Epithelial cell of proximal tubule (primary cell): ENCODE measurements around the gene TWSG1. TPM values are rescaled to one million over a fixed set of nuclear protein-coding genes. Genes with fewer than 3 reads are reported as not detected.

ENCODE experiments used
- DNase-seq: peaks from one replicate; pipeline ENCODE4 v3.0.0-alpha.2; 2011; ENCODE audit warnings: low read depth
- H3K4me3 ChIP-seq: 2 replicates; pipeline ENCODE4 v1.5.1; 2011; ENCODE audit warnings: low read depth, mild to moderate bottlenecking, low read length
- total RNA-seq: library from RNA; depleted of rRNA; stranded (reverse); fragments of >200 nt; gene quantifications from 2 replicates; pipeline ENCODE4 v1.2.3, GENCODE V29; 2015
- TF ChIP-seq, protein P1 (sequence below): conservative IDR thresholded peaks from 2 replicates; pipeline ENCODE4 v1.5.1; 2012; ENCODE audit warnings: low read depth, mild to moderate bottlenecking, low read length

The TWSG1 gene
- total RNA-seq, 1 donor from 2014 or later, result 40.5 TPM

DNA sequence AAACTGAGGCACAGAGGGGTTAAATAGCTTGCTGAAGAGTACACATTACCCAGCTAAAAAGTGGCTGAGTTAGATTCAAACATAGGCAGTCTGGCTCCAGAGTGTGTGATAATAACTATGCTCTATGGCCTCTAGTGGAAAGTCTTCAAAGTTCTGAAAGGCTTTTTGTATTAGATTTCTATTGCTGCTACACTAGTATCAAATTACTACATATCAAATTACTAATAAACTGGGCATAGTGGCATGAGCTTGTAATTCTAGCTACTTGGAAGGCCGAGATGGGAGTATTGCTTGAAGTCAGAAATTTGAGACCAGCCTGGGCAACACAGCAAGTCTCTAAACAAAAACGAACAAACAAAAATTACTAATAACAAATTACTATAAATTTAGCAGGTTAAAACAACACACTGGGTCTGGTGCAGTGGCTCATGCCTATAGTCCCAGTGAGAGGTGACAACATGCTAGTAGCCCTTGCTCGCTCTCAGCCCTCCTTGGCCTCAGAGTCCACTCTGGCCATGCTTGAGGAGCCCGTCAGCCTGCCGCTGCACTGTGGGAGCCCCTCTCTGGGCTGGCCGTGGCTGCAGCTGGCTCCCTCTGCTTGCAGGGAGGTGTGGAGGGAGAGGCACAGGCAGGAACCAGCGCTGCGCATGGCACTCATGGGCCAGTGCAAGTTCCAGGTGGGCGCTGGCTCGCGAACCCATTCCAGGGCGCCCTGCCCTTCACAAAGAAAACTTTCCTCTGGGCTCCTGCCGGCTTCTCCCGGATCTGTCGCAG, 38.2 kb upstream of the TWSG1 start:
- DNase-seq, result no peak
- no peak overlapping the region for H3K4me3 ChIP-seq
- TF ChIP-seq, protein P1, sequence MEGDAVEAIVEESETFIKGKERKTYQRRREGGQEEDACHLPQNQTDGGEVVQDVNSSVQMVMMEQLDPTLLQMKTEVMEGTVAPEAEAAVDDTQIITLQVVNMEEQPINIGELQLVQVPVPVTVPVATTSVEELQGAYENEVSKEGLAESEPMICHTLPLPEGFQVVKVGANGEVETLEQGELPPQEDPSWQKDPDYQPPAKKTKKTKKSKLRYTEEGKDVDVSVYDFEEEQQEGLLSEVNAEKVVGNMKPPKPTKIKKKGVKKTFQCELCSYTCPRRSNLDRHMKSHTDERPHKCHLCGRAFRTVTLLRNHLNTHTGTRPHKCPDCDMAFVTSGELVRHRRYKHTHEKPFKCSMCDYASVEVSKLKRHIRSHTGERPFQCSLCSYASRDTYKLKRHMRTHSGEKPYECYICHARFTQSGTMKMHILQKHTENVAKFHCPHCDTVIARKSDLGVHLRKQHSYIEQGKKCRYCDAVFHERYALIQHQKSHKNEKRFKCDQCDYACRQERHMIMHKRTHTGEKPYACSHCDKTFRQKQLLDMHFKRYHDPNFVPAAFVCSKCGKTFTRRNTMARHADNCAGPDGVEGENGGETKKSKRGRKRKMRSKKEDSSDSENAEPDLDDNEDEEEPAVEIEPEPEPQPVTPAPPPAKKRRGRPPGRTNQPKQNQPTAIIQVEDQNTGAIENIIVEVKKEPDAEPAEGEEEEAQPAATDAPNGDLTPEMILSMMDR, result no peak

DNA sequence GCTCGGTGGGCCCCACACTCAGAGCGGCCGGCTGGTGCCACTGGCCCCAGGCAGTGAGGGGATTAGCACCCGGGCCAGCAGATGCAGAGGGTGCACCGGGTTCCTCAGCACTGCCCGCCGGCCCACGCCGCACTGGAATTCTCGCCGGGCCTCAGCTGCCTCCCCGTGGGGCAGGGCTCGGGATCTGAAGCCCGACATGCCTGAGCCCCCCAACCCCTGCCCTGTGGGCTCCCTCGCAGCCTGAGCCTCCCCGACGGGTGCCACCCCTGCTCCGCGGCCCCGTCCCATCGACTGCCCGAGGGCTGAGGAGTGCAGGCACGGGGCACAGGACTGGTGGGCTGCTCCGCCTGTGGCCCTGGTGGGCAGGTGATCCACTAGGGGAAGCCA, 37.6 kb upstream of the TWSG1 start:
- TF ChIP-seq, protein P1, result no peak
- DNase-seq, result no peak
- no peak overlapping the region for H3K4me3 ChIP-seq

DNA sequence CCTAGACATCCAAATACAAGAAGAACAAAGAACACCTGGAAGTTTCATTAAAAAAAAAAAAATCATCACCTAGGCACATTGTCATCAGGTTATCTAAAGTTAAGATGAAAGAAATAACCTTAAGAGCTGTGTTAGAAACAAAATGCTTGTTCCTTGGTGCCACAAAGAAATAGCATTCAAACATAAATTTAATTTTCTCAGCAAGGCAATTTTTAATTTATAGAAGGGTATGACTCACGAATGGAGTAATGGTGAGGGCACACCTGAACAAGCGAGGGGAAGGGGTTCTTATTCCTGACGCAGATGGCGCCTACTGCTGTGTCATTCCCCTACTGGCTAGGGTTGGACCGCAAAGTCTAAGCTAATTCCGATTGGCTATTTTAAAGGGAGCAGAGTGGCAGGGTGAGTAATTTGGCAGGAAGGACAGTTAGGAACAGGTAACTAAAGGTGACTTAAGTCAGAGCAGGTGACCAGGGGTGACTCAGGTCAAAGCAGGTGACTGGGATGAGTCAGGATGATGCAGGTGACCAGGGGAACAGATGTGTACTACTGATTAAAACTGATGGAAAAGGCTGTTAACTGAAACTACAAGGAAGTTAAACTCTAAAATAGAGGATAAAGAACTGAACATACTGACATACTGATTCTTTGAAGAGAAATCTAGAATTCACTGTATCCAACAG, 30.0 kb upstream of the TWSG1 start:
- TF ChIP-seq, protein P1, result no peak
- H3K4me3 ChIP-seq, result no peak overlapping the region
- no peak for DNase-seq

DNA sequence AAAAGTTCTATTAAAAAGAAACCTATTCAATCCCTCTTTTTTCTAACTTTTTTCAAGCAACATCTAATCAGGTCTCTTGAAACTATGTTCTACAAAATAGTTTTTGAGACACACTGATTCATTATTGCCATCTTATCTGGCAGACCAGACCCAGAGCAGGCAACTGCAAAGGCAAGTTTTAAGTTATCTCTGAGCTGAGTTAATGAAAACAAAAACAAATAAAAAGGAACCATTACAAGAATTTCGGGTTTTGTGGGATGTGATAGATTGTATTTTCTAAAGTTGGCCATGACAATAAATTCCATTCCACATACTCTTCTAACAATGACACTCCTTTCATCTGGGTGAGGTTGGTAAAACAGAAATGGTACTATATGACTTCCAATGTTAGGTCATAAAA, 15.2 kb upstream of the TWSG1 start:
- no peak overlapping the region for H3K4me3 ChIP-seq
- TF ChIP-seq, protein P1, result no peak
- DNase-seq, result no peak

DNA sequence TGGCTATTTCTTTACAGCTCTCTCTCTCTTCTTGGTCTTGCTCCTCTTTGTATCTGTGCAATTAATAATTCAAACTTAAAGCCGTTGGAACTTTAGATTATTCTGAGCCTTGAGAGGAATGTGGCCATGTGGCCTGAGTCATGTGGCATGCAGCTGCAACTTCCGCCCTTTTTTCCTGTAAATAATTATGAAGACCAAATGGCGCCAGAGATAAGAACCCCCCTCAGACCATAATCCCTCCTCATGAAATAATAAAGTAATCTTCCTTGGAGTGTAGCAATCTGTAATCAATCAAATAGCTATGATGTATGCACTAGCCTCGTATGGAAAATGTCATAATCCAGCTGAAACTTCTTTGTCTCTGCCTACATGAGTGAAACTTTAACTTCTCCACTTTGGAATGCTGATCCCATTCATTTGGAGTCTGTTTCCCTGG, 13.5 kb upstream of the TWSG1 start:
- no peak for DNase-seq

DNA sequence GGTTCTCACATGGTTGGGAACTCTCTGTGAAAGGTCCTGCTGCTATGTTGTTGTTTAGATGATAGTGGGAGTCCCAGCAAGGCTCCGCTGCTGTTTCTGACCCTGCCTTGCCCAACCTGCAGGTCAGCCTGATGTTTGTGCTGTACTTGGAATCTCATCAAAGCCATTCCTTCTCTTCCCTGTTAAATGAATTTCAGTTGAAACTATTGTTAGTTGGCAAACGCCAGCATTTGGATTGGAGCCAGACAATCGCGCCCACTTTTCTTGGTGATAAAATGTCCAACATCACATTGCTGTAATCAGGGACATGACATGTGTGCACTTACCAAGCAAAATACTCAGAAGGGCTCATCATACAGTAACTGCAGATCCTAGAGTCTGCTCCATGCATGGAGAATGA, 12.8 kb upstream of the TWSG1 start:
- DNase-seq, result no peak
- no peak overlapping the region for H3K4me3 ChIP-seq
- TF ChIP-seq, protein P1, result no peak

More for the DNA sequence above, 13.5 kb upstream of the TWSG1 start:
- TF ChIP-seq, protein P1, result no peak
- no peak overlapping the region for H3K4me3 ChIP-seq

DNA sequence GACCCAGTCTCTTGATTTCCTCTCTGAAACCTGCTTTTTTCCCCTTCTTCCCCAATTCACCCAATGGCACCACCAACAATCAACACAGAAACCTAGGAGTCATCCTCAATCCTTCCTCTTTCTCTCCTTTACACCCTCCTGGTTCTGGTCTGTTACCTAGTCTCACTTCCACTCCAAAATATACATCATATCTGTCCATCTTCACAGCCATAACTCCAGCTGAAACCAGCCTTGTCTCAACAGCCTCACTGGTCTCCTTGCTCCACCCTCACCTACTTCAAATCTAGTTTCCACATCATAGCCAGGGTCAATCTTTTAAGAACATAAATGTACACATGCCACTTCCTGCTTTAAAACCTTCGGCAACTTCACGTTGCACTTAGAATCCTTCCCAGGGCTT, 11.8 kb upstream of the TWSG1 start:
- DNase-seq, result no peak
- no peak overlapping the region for H3K4me3 ChIP-seq
- TF ChIP-seq, protein P1, result no peak
